GM19328 (cell line): ENCODE results near the gene FSTL5.

Experiments
- ATAC-seq: cut with Tn5 transposase; IDR thresholded peaks from one replicate; pipeline ENCODE4 v1.9.1; 2021; ENCODE audit warnings: mild to moderate bottlenecking, moderate library complexity; ENCODE audit not compliant: unreplicated experiment

The FSTL5 gene

GRCh38 chr4:161505141-161505540, 658.7 kb downstream of the FSTL5 start:
- ATAC-seq: no peak

- no peak for ATAC-seq
Observed at GRCh38 chr4:161498155-161498554, 665.6 kb downstream of the FSTL5 start.

- ATAC-seq: no peak
Observed at GRCh38 chr4:161486461-161486860, 677.3 kb downstream of the FSTL5 start.

GRCh38 chr4:161466316-161466715, 697.5 kb downstream of the FSTL5 start:
- no peak for ATAC-seq

- ATAC-seq: no peak
Observed at GRCh38 chr4:161463436-161463835, 700.4 kb downstream of the FSTL5 start.

GRCh38 chr4:161457906-161458305, 705.9 kb downstream of the FSTL5 start:
- no peak for ATAC-seq

GRCh38 chr4:161457311-161457710, 706.5 kb downstream of the FSTL5 start:
- ATAC-seq: no peak

GRCh38 chr4:161454860-161455259, 708.9 kb downstream of the FSTL5 start:
- ATAC-seq: no peak

- no peak for ATAC-seq
Observed at GRCh38 chr4:161448550-161449180, 715.1 kb downstream of the FSTL5 start.

GRCh38 chr4:161444626-161445025, 719.2 kb downstream of the FSTL5 start:
- ATAC-seq: no peak

- ATAC-seq: no peak
Observed at GRCh38 chr4:161442921-161443320, 720.9 kb downstream of the FSTL5 start.

- ATAC-seq: no peak
Observed at GRCh38 chr4:161438096-161438495, 725.7 kb downstream of the FSTL5 start.

- no peak for ATAC-seq
Observed at GRCh38 chr4:161428180-161428965, 735.4 kb downstream of the FSTL5 start.

- ATAC-seq: no peak
Observed at GRCh38 chr4:161419822-161420221, 744.0 kb downstream of the FSTL5 start.

- no peak for ATAC-seq
Observed at GRCh38 chr4:161411901-161412300, 751.9 kb downstream of the FSTL5 start.

GRCh38 chr4:161404346-161405110, 759.3 kb downstream of the FSTL5 start:
- ATAC-seq: no peak

GRCh38 chr4:161403781-161404180, 760.0 kb downstream of the FSTL5 start:
- ATAC-seq: no peak

- ATAC-seq: no peak
Observed at GRCh38 chr4:161393602-161394001, 770.2 kb downstream of the FSTL5 start.

GRCh38 chr4:161382655-161383054, 781.1 kb downstream of the FSTL5 start:
- no peak for ATAC-seq

GRCh38 chr4:161376275-161376674, 787.5 kb downstream of the FSTL5 start:
- no peak for ATAC-seq

GRCh38 chr4:161364681-161365080, 799.1 kb downstream of the FSTL5 start:
- no peak for ATAC-seq

GRCh38 chr4:161360982-161361381, 802.8 kb downstream of the FSTL5 start:
- ATAC-seq: no peak
